ENCODE data around the gene NT5DC2.

- TF ChIP-seq PATZ1 (CRISPR knock-in tag; IDR thresholded peaks at IDR 0.05; ENCODE audit: borderline replicate concordance) = no peak
- TF ChIP-seq ZNF8 (CRISPR knock-in tag; IDR thresholded peaks at IDR 0.05) = no peak
- TF ChIP-seq ZFP30 (CRISPR knock-in tag; IDR thresholded peaks at IDR 0.05) = no peak
- TF ChIP-seq SNAI2 (CRISPR knock-in tag; IDR thresholded peaks at IDR 0.05) = no peak
Observed at GRCh38 chr3:52494445-52494844, 39.2 kb downstream of the NT5DC2 start.

Measured in SK-N-SH treated with all-trans-retinoic acid at 6 μM for 48 hours (cell line).